Skeletal muscle cell (primary cell): Measurements from ENCODE around the gene NT5M.

ENCODE experiments used
- DNase-seq: peaks from one replicate; pipeline ENCODE4 v3.0.0-alpha.2; 2010; ENCODE audit warnings: low read depth
- H3K4me3 ChIP-seq: 2 replicates; pipeline ENCODE4 v1.5.1; 2011; ENCODE audit warnings: low read depth, mild to moderate bottlenecking, control low read depth, low read length, moderate library complexity

NT5M gene

GRCh38 chr17:17385491-17385890 lies 82.3 kb downstream of the NT5M start:
- no peak overlapping the region for H3K4me3 ChIP-seq
- no peak for DNase-seq

- no peak overlapping the region for H3K4me3 ChIP-seq
- no peak for DNase-seq
Measured at GRCh38 chr17:17386094-17386800, 83.1 kb downstream of the NT5M start.

- H3K4me3 ChIP-seq: no peak overlapping the region
- no peak for DNase-seq
Measured at GRCh38 chr17:17387017-17387497, 83.9 kb downstream of the NT5M start.

- no peak overlapping the region for H3K4me3 ChIP-seq
- no peak for DNase-seq
Measured at GRCh38 chr17:17387498-17388362, 84.6 kb downstream of the NT5M start.

GRCh38 chr17:17388657-17389496 lies 85.7 kb downstream of the NT5M start:
- DNase-seq: no peak
- H3K4me3 ChIP-seq: no peak overlapping the region

GRCh38 chr17:17391668-17392370 lies 88.6 kb downstream of the NT5M start:
- no peak overlapping the region for H3K4me3 ChIP-seq
- DNase-seq: no peak

- no peak for DNase-seq
- H3K4me3 ChIP-seq: no peak overlapping the region
Measured at GRCh38 chr17:17393976-17394375, 90.8 kb downstream of the NT5M start.

- DNase-seq: no peak
- H3K4me3 ChIP-seq: no peak overlapping the region
Measured at GRCh38 chr17:17394494-17394893, 91.3 kb downstream of the NT5M start.

GRCh38 chr17:17395246-17395802 lies 92.2 kb downstream of the NT5M start:
- no peak overlapping the region for H3K4me3 ChIP-seq
- DNase-seq: no peak

- DNase-seq: no peak
- H3K4me3 ChIP-seq: no peak overlapping the region
Measured at GRCh38 chr17:17395885-17396284, 92.7 kb downstream of the NT5M start.
